SU-DHL-6 (cell line): ENCODE measurements around the gene UBXN10.

Experiments used
- CTCF ChIP-seq: fragments of 200-600 bp; sonication (generic); IDR thresholded peaks from one replicate; pipeline ENCODE4 v1.5.1; 2017; ENCODE audit warnings: antibody characterized with exemption, mild to moderate bottlenecking, low read length, moderate library complexity; ENCODE audit not compliant: insufficient read depth, poor library complexity, severe bottlenecking
- EZH2phosphoT487 ChIP-seq: fragments of 200-600 bp; sonication (generic), shearing (Covaris generic); conservative IDR thresholded peaks from 2 replicates; pipeline ENCODE4 v1.6.1; 2018; ENCODE audit warnings: mild to moderate bottlenecking, antibody characterized with exemption, low read length, moderate library complexity, mixed read lengths

- no peak for TF ChIP-seq CTCF
- TF ChIP-seq EZH2phosphoT487: no peak
Observed at GRCh38 chr1:20223106-20223505, 37.2 kb downstream of the UBXN10 start.
